H9 (cell line): ENCODE measurements around the gene SPINT2. TPM values are rescaled to one million over a fixed set of nuclear protein-coding genes. Genes with fewer than 3 reads are reported as not detected.

Source experiments
- DNase-seq: peaks from one replicate; pipeline ENCODE4 v3.0.0-alpha.2; 2017
- H2AFZ ChIP-seq: one replicate; pipeline ENCODE4 v1.6.1; 2013; ENCODE audit warnings: mild to moderate bottlenecking, low read length, control low read depth, moderate library complexity
- H2AK5ac ChIP-seq: 2 replicates; pipeline ENCODE4 v1.6.1; 2013; ENCODE audit warnings: low read length, control low read depth, mixed read lengths; ENCODE audit not compliant: insufficient read length
- H2BK120ac ChIP-seq: one replicate; pipeline ENCODE4 v1.6.1; 2013; ENCODE audit warnings: low read depth, mild to moderate bottlenecking, low read length, control low read depth, inconsistent platforms; ENCODE audit not compliant: poor library complexity, severe bottlenecking
- H2BK12ac ChIP-seq: 2 replicates; pipeline ENCODE4 v1.6.1; 2013; ENCODE audit warnings: low read length, control low read depth, mixed read lengths, low read depth; ENCODE audit not compliant: insufficient read length
- H2BK15ac ChIP-seq: 2 replicates; pipeline ENCODE4 v1.6.1; 2013; ENCODE audit warnings: low read depth, low read length, control low read depth
- H2BK20ac ChIP-seq: one replicate; pipeline ENCODE4 v1.6.1; 2013; ENCODE audit warnings: low read depth, mild to moderate bottlenecking, low read length, control low read depth, inconsistent platforms; ENCODE audit not compliant: poor library complexity, severe bottlenecking
- H2BK5ac ChIP-seq: 2 replicates; pipeline ENCODE4 v1.6.1; 2013; ENCODE audit warnings: low read length, control low read depth, mixed read lengths; ENCODE audit not compliant: insufficient read length
- H3K14ac ChIP-seq: 2 replicates; pipeline ENCODE4 v1.6.1; 2013; ENCODE audit warnings: low read length, control low read depth; ENCODE audit not compliant: insufficient read depth
- H3K18ac ChIP-seq: 2 replicates; pipeline ENCODE4 v1.6.1; 2013; ENCODE audit warnings: low read depth, mild to moderate bottlenecking, mixed read lengths, low read length, control low read depth; ENCODE audit not compliant: insufficient read length
- H3K23ac ChIP-seq: 2 replicates; pipeline ENCODE4 v1.6.1; 2013; ENCODE audit warnings: low read length, control low read depth, mixed read lengths, low read depth; ENCODE audit not compliant: insufficient read length
- H3K23me2 ChIP-seq: 2 replicates; pipeline ENCODE4 v1.6.1; 2013; ENCODE audit warnings: low read depth, mild to moderate bottlenecking, mixed read lengths, low read length, control low read depth; ENCODE audit not compliant: insufficient read length, poor library complexity, severe bottlenecking
- H3K27ac ChIP-seq: 2 replicates; pipeline ENCODE4 v1.5.1; 2013; ENCODE audit warnings: low read length, control low read depth, mixed read lengths, low read depth; ENCODE audit not compliant: insufficient read length
- H3K27me3 ChIP-seq: 2 replicates; pipeline ENCODE4 v1.6.1; 2013; ENCODE audit warnings: low read length, control low read depth, inconsistent platforms; ENCODE audit not compliant: insufficient read depth
- H3K4ac ChIP-seq: 2 replicates; pipeline ENCODE4 v1.6.1; 2013; ENCODE audit warnings: low read depth, mild to moderate bottlenecking, control low read depth, inconsistent platforms, low read length, moderate library complexity
- H3K4me1 ChIP-seq: 2 replicates; pipeline ENCODE4 v1.6.1; 2013; ENCODE audit warnings: low read length, control low read depth, inconsistent platforms; ENCODE audit not compliant: insufficient read depth
- H3K4me2 ChIP-seq: 2 replicates; pipeline ENCODE4 v1.6.1; 2013; ENCODE audit warnings: low read length, control low read depth, mixed read lengths; ENCODE audit not compliant: insufficient read length, insufficient read depth
- H3K56ac ChIP-seq: 2 replicates; pipeline ENCODE4 v1.6.1; 2013; ENCODE audit warnings: low read depth, mild to moderate bottlenecking, mixed read lengths, low read length, control low read depth; ENCODE audit not compliant: insufficient read length
- H3K79me1 ChIP-seq: 2 replicates; pipeline ENCODE4 v1.6.1; 2013; ENCODE audit warnings: low read depth, mild to moderate bottlenecking, moderate library complexity, low read length, control low read depth, inconsistent platforms; ENCODE audit not compliant: insufficient read depth, poor library complexity, severe bottlenecking
- H3K79me2 ChIP-seq: 2 replicates; pipeline ENCODE4 v1.6.1; 2013; ENCODE audit warnings: low read length, control low read depth, inconsistent platforms; ENCODE audit not compliant: insufficient read depth
- H3K9ac ChIP-seq: 2 replicates; pipeline ENCODE4 v1.6.1; 2013; ENCODE audit warnings: low read length, control low read depth, mixed read lengths; ENCODE audit not compliant: insufficient read length; ENCODE audit errors: extremely low read depth
- H3K9me3 ChIP-seq: one replicate; pipeline ENCODE4 v1.6.1; 2013; ENCODE audit warnings: low read depth, low read length, inconsistent platforms; ENCODE audit not compliant: control insufficient read depth
- H3T11ph ChIP-seq: one replicate; pipeline ENCODE4 v1.6.1; 2013; ENCODE audit warnings: mild to moderate bottlenecking, low read length, control low read depth, inconsistent platforms
- H4K20me1 ChIP-seq: one replicate; pipeline ENCODE4 v1.6.1; 2013; ENCODE audit not compliant: control insufficient read depth, insufficient read length, insufficient read depth
- H4K5ac ChIP-seq: 2 replicates; pipeline ENCODE4 v1.6.1; 2013; ENCODE audit warnings: low read depth, mild to moderate bottlenecking, mixed read lengths, low read length, control low read depth; ENCODE audit not compliant: insufficient read length
- H4K8ac ChIP-seq: replicated peaks from 2 replicates; pipeline ENCODE4 v1.6.1; 2013; ENCODE audit warnings: low read length, control low read depth, mixed read lengths, low read depth; ENCODE audit not compliant: insufficient read length
- H4K91ac ChIP-seq: 2 replicates; pipeline ENCODE4 v1.6.1; 2013; ENCODE audit warnings: low read depth, mild to moderate bottlenecking, moderate library complexity, mixed read lengths, low read length, control low read depth; ENCODE audit not compliant: insufficient read length
- H3K27ac Mint-ChIP-seq, 3 experiments: 2 replicates in 2 of 3; 3 replicates in 1 of 3; pipeline ENCODE4 v1.8.0; 2020 to 2021; ENCODE audit warnings: mixed read lengths in 3 of 3, mild to moderate bottlenecking in 1 of 3, moderate library complexity in 1 of 3
- H3K27me3 Mint-ChIP-seq: 2 replicates; pipeline ENCODE4 v1.8.0; 2021; ENCODE audit warnings: low read depth, mild to moderate bottlenecking, moderate library complexity, mixed read lengths
- H3K36me3 Mint-ChIP-seq, 3 experiments: 2 replicates in 2 of 3; 3 replicates in 1 of 3; pipeline ENCODE4 v1.8.0; 2020 to 2021; ENCODE audit warnings: low read depth in 3 of 3, mixed read lengths in 3 of 3; ENCODE audit not compliant: insufficient read depth in 1 of 3
- H3K4me1 Mint-ChIP-seq, 2 experiments: 2 replicates each; pipeline ENCODE4 v1.8.0; 2020; ENCODE audit warnings: mixed read lengths in 2 of 2
- H3K4me3 Mint-ChIP-seq, 2 experiments: 2 replicates in 1 of 2; 3 replicates in 1 of 2; pipeline ENCODE4 v1.8.0; 2020 to 2021; ENCODE audit warnings: mild to moderate bottlenecking in 2 of 2, mixed read lengths in 2 of 2, moderate library complexity in 1 of 2
- H3K9me3 Mint-ChIP-seq, 2 experiments: 2 replicates in 1 of 2; 3 replicates in 1 of 2; pipeline ENCODE4 v1.8.0; 2020; ENCODE audit warnings: mild to moderate bottlenecking in 2 of 2, mixed read lengths in 2 of 2, moderate library complexity in 1 of 2
- WGBS: extraction: QIAGEN DNeasy Blood & Tissue Kit; methylation state at CpG from one replicate; pipeline ENCODE4 v1.1.7; 2013; ENCODE audit warnings: missing lambda C conversion rate, low lambda C conversion rate, mixed read lengths; ENCODE audit not compliant: insufficient read length; ENCODE audit errors: extremely low coverage; 5-methylcytosine and 5-hydroxymethylcytosine counted together
- total RNA-seq: library from RNA; stranded (reverse); gene quantifications from 2 replicates; pipeline ENCODE4 v1.2.1, GENCODE V29; 2021
- TF ChIP-seq, protein P1 (sequence below): fragments of 200-600 bp; sonication (generic); conservative IDR thresholded peaks from 3 replicates; pipeline ENCODE4 v1.8.0; 2021; ENCODE audit warnings: antibody characterized with exemption, mild to moderate bottlenecking

Gene SPINT2
- total RNA-seq, 1 experiment from 2014 or later, result 283 TPM

DNA sequence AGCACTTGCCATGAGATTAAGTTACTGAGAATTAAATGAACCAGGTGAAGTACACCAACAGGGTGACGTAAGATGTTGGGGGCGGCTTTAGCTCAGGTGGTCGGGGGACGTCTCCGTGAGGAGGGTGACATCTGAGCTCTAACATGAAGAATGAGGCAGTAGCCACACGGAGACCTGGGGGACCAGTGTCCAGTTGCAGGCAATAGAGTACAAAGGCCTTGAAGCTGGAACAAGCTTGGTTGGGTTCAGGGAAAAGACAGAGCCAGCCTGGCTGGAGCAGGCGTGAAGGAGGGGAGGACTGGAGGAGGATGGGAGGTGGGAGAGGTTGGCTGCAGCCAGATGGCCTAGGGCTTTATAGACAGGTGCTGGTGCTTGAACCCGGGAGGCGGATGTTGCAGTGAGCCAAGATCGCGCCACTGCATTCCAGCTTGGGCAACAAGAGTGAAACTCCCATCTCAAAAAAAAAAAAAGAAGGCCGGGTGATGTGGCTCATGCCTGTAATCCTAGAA, 1.6 kb downstream of the SPINT2 start:
- Histone ChIP-seq H3K4me2 (peak overlapping the region; percentile 95), H3K4ac (no peak overlapping the region), H2BK5ac (no peak overlapping the region), H3K27ac (no peak overlapping the region), H3K18ac (no peak overlapping the region), H2AFZ (no peak overlapping the region), H3K27me3 (no peaks in the 10 kb centered on the region), H4K5ac (no peak overlapping the region), H3K9me3 (no peaks in the 10 kb centered on the region), H2AK5ac (no peak overlapping the region), H3T11ph (no peak overlapping the region), H2BK20ac (no peak overlapping the region), H3K4me1 (peaks cover 12% of the 10 kb centered on the region; the same call in 1 of the 2 replicates), H4K20me1 (no peaks in the 10 kb centered on the region), H4K91ac (no peak overlapping the region), H3K9ac (peak overlapping the region; percentile 91), H2BK12ac (no peak overlapping the region), H2BK15ac (no peak overlapping the region), H2BK120ac (no peak overlapping the region), H3K79me2 (peaks cover 39% of the 10 kb centered on the region; the same call in 1 of the 2 replicates), H3K23me2 (peaks cover 11% of the 10 kb centered on the region), H3K56ac (no peak overlapping the region), H3K14ac (no peak overlapping the region; the same call in 1 of the 2 replicates), H3K23ac (no peak overlapping the region), H4K8ac (no peak overlapping the region), H3K79me1 (peaks cover 13% of the 10 kb centered on the region)
- Mint-ChIP-seq H3K36me3 (peaks cover 2 to 20% (median 15%) of the 10 kb centered on the region in 3 experiments; a peak in 4 of 7 replicates), H3K4me1 (peaks cover 59 to 65% of the 10 kb centered on the region in 2 experiments), H3K4me3 (peak overlapping the region; percentile 96 to 100), H3K27me3 (no peaks in the 10 kb centered on the region), H3K9me3 (no peaks in the 10 kb centered on the region; a peak in 2 of 5 replicates), H3K27ac (peak overlapping the region; percentile 42 to 96 (median 85); a peak in 5 of 7 replicates)
- TF ChIP-seq, protein P1, sequence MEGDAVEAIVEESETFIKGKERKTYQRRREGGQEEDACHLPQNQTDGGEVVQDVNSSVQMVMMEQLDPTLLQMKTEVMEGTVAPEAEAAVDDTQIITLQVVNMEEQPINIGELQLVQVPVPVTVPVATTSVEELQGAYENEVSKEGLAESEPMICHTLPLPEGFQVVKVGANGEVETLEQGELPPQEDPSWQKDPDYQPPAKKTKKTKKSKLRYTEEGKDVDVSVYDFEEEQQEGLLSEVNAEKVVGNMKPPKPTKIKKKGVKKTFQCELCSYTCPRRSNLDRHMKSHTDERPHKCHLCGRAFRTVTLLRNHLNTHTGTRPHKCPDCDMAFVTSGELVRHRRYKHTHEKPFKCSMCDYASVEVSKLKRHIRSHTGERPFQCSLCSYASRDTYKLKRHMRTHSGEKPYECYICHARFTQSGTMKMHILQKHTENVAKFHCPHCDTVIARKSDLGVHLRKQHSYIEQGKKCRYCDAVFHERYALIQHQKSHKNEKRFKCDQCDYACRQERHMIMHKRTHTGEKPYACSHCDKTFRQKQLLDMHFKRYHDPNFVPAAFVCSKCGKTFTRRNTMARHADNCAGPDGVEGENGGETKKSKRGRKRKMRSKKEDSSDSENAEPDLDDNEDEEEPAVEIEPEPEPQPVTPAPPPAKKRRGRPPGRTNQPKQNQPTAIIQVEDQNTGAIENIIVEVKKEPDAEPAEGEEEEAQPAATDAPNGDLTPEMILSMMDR, result no peak
- no CpG with 5 or more reads among the region's 12 CpGs for WGBS
- DNase-seq, result no peak
